WI38 (cell line): ENCODE measurements around the gene IPO5.
"Not testable (repeated sequence)": the region's sequence is repeated elsewhere in the genome, so short reads cannot be mapped to it uniquely, and the experiment has no call there.

Experiments used
- H3K4me3 ChIP-seq: 2 replicates; pipeline ENCODE4 v1.5.1; 2011; ENCODE audit warnings: low read depth, mild to moderate bottlenecking, control low read depth, low read length
- TF ChIP-seq, protein P1 (sequence below): IDR thresholded peaks from 2 replicates; pipeline ENCODE4 v1.5.1; 2012; ENCODE audit warnings: low read depth, mild to moderate bottlenecking, control low read depth, low read length

IPO5 gene

GRCh38 chr13:98032168-98032567, 78.7 kb downstream of the IPO5 start:
- TF ChIP-seq, protein P1, sequence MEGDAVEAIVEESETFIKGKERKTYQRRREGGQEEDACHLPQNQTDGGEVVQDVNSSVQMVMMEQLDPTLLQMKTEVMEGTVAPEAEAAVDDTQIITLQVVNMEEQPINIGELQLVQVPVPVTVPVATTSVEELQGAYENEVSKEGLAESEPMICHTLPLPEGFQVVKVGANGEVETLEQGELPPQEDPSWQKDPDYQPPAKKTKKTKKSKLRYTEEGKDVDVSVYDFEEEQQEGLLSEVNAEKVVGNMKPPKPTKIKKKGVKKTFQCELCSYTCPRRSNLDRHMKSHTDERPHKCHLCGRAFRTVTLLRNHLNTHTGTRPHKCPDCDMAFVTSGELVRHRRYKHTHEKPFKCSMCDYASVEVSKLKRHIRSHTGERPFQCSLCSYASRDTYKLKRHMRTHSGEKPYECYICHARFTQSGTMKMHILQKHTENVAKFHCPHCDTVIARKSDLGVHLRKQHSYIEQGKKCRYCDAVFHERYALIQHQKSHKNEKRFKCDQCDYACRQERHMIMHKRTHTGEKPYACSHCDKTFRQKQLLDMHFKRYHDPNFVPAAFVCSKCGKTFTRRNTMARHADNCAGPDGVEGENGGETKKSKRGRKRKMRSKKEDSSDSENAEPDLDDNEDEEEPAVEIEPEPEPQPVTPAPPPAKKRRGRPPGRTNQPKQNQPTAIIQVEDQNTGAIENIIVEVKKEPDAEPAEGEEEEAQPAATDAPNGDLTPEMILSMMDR: no peak
- H3K4me3 ChIP-seq: no peak overlapping the region

- no peak overlapping the region for H3K4me3 ChIP-seq
- TF ChIP-seq, protein P1: no peak
These were observed 80.1 kb downstream of the IPO5 start for GRCh38 chr13:98033277-98034247.

DNA sequence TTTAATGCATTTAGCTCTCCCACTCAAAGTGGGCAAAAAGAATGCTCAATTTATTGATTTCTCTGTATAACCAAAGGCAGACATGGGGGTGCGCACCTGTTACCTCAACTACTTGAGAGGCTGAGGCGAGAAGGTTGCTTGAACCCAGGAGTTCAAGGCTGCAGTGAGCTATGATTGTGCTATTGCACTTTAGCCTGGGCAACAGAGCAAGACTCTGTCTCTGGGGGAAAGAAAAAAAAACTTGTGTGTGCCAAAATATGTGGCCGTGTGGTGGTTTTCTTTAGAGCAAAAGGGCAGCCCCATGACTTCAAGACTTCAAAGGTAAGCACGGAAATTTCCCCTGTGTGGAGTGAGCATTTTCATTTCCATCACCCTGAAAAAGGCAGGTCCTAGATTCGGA, 81.9 kb downstream of the IPO5 start:
- TF ChIP-seq, protein P1: no peak
- H3K4me3 ChIP-seq: no peak overlapping the region

GRCh38 chr13:98036564-98037302, 83.3 kb downstream of the IPO5 start:
- H3K4me3 ChIP-seq: not testable (repeated sequence)

DNA sequence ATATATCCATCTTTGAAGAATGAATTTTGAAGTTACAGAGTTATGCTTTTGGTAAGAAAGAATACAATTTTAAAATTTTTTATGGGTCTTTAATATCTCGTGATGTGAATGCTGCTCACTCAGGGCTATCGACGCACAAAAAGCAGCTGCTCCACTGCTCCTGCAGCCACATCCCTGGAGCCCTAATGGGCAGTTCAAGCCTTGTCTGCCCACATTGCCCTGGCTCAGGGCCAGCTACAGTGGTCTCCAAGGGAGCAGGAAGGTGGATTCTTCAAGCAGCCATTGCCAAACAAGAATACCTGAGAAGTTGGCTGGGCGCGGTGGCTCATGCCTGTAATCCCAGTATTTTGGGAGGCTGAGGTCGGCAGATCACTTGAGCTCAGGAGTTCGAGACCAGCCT, 85.8 kb downstream of the IPO5 start:
- no peak overlapping the region for H3K4me3 ChIP-seq
- TF ChIP-seq, protein P1: no peak

DNA sequence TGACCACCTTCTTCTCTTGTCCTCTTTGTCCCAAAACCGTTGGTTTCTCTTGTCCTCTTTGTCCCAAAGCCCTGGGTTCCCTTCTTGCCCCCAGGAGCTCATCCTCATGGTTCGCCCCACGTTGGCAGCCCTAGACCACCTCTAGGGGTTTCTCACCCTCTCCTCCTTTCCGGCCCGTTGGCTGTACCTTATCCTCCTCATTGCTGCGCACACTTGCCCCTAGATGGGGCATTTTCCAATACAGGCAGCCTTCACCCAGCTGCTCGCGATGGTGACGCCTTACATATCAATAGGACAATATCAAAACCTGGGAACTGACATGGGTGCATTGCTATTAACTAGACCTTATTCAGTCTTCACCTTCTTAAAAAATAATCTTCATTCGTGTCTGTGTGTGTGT, 86.5 kb downstream of the IPO5 start:
- H3K4me3 ChIP-seq: no peak overlapping the region
- TF ChIP-seq, protein P1: no peak

GRCh38 chr13:98041081-98041820, 87.8 kb downstream of the IPO5 start:
- H3K4me3 ChIP-seq: no peak overlapping the region
- TF ChIP-seq, protein P1: no peak
